Neural crest cell (in vitro differentiated cells): ENCODE results near the gene POM121L2. TPM values are rescaled to one million over a fixed set of nuclear protein-coding genes. Genes with fewer than 3 reads are reported as not detected.

Experiments
- DNase-seq: peaks from one replicate; pipeline ENCODE4 v3.0.0; 2021; ENCODE audit warnings: low read depth, mixed read lengths, low spot score
- H3K27ac Mint-ChIP-seq: one replicate; pipeline ENCODE4 v1.8.0; 2021; ENCODE audit warnings: mild to moderate bottlenecking, mixed read lengths; ENCODE audit not compliant: unreplicated experiment
- H3K27me3 Mint-ChIP-seq: 2 replicates; pipeline ENCODE4 v1.8.0; 2021; ENCODE audit warnings: low read depth, mild to moderate bottlenecking, mixed read lengths
- H3K36me3 Mint-ChIP-seq: 2 replicates; pipeline ENCODE4 v1.8.0; 2021; ENCODE audit warnings: low read depth, mild to moderate bottlenecking, mixed read lengths
- H3K4me1 Mint-ChIP-seq: 2 replicates; pipeline ENCODE4 v1.8.0; 2021; ENCODE audit warnings: mixed read lengths
- H3K4me3 Mint-ChIP-seq: one replicate; pipeline ENCODE4 v1.8.0; 2021; ENCODE audit warnings: mild to moderate bottlenecking, mixed read lengths
- H3K9me3 Mint-ChIP-seq: 2 replicates; pipeline ENCODE4 v1.8.0; 2021; ENCODE audit warnings: mixed read lengths
- total RNA-seq: library from RNA; stranded (reverse); gene quantifications from 2 replicates; pipeline ENCODE4 v1.2.1, GENCODE V29; 2021
- TF ChIP-seq, protein P1 (sequence below): fragments of 200-600 bp; sonication (generic); conservative IDR thresholded peaks from 2 replicates; pipeline ENCODE4 v1.5.0; 2021; ENCODE audit warnings: antibody characterized with exemption, mild to moderate bottlenecking

POM121L2 gene
- total RNA-seq, 1 donor from 2014 or later: not detected

DNA sequence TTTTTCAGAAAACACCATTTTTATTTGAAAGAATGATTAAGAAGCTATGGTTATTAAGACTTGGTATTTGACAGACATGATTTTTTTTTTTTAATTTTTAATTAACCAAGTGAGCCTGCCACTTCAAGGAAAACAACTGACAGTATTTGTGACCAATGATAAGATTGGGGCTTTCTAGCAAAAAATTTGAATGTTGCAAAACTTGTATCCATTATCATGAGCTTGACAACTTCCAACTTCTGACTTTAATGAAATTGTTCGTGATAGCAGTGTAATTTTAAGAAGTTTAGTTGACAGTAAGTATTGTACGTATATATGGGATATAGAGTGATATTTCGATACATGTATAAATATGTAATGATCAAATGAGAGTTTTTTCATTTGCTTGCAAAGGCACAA lies 21.6 kb upstream of the POM121L2 start:
- H3K36me3 Mint-ChIP-seq: no peaks in the 10 kb centered on the region
- no peak overlapping the region for H3K27ac Mint-ChIP-seq
- H3K27me3 Mint-ChIP-seq: peaks cover 46% of the 10 kb centered on the region
- peaks cover 12% of the 10 kb centered on the region for H3K4me1 Mint-ChIP-seq
- TF ChIP-seq, protein P1, sequence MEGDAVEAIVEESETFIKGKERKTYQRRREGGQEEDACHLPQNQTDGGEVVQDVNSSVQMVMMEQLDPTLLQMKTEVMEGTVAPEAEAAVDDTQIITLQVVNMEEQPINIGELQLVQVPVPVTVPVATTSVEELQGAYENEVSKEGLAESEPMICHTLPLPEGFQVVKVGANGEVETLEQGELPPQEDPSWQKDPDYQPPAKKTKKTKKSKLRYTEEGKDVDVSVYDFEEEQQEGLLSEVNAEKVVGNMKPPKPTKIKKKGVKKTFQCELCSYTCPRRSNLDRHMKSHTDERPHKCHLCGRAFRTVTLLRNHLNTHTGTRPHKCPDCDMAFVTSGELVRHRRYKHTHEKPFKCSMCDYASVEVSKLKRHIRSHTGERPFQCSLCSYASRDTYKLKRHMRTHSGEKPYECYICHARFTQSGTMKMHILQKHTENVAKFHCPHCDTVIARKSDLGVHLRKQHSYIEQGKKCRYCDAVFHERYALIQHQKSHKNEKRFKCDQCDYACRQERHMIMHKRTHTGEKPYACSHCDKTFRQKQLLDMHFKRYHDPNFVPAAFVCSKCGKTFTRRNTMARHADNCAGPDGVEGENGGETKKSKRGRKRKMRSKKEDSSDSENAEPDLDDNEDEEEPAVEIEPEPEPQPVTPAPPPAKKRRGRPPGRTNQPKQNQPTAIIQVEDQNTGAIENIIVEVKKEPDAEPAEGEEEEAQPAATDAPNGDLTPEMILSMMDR: no peak
- no peak for DNase-seq
- peaks cover under 1% of the 10 kb centered on the region for H3K9me3 Mint-ChIP-seq
- H3K4me3 Mint-ChIP-seq: peak overlapping the region; percentile 85

DNA sequence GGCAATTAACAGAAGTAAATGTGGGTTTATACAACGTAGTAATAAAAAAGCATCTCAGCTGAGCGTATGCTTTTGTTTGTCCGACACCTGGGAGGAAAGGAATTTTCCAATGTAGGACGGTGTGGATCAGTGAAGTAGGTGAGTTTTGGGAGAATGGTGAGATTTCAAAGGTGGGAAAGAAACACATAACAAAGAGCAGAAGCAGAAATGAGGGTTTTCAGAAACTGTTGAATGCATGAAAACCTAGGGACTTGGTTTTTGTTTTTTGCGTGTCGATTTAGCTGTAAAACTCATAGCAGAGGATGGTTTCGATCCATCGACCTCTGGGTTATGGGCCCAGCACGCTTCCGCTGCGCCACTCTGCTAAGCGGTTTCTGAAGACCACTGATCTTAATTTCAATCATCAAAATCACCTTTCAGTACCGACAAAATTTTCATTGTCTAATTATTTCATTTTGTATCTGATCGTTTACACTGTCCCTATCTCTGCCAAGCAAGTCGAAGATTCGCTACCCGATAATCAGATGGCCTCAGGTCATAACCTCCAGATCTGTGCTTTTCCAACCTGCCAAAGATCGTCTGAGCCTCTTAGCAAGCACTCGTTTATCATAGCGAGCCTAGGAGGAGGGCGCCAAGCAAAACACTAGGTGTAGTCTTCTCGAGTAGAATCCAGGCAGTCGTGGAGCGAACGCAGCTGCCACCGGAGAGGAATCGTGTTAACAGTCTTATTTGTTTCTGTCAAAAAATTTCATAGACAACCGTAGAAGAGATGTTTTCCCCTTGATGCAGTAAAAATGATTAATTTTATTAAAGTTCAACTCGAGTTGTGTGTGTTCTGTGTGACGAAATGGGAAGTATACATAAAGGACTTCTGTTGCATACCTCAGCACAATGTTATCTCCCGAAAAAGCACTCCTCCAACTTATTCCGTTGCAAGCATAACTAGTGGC lies 20.9 kb upstream of the POM121L2 start:
- H3K27me3 Mint-ChIP-seq: peaks cover 46% of the 10 kb centered on the region
- DNase-seq: peak; percentile 22
- TF ChIP-seq, protein P1: no peak
- peak overlapping the region; percentile 85 for H3K4me3 Mint-ChIP-seq
- no peak overlapping the region for H3K27ac Mint-ChIP-seq
- peaks cover 2% of the 10 kb centered on the region for H3K9me3 Mint-ChIP-seq
- H3K4me1 Mint-ChIP-seq: peaks cover 12% of the 10 kb centered on the region
- no peaks in the 10 kb centered on the region for H3K36me3 Mint-ChIP-seq

DNA sequence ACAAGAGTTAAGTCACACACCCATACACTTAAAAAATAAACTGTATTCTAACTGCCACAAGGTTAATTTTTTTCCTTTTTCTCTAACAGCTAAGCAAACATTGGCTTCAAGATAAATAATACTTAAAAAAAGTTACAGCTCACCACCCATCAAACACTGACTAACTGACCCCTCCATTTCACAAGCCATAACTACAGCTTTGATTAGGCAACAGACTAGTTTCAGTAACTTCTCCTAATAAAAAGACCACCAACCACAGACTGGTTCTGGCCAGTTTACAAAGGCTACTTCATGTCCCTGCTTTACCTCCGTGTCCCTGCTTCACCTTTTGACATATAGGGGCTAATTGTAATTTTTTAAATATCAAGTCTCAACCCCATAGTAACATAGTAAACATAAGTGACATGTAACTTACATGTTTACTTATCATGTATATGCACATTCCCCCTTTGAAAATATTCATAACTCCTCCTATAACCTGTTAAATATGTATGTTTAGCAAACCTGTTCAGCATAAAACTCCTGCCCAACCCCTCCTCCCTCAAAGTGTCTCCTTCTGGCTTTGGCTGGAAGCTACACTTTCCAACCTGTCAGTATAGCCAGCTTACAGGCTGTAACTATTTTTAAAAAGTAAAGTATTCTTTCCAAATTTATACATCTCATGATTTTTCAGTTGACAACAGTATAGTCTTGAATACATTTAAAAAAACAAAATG lies 15.1 kb upstream of the POM121L2 start:
- Mint-ChIP-seq H3K27me3 (peaks cover 51% of the 10 kb centered on the region), H3K36me3 (no peaks in the 10 kb centered on the region), H3K27ac (no peak overlapping the region), H3K4me3 (no peak overlapping the region), H3K9me3 (peaks cover 2% of the 10 kb centered on the region), H3K4me1 (peaks cover under 1% of the 10 kb centered on the region)
- TF ChIP-seq, protein P1: no peak
- DNase-seq: no peak

DNA sequence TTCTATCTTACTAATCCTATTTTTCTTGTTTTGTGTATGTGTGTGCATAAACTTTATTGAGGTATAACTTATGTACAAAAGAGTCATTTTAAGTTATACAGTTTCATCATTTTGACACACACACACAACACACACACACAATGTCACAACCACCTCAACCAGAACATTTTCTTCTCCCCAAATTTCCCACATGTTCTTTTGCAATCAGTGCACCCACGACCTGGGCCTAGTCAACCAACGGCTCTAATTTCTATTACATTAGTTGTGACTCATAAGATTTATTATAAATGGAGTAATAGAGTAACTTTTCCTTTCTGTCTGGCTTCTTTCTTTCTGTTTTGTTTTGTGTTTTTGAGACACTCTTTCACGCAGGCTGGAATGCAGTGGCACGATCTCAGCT lies 9.8 kb upstream of the POM121L2 start:
- H3K4me3 Mint-ChIP-seq: no peak overlapping the region
- TF ChIP-seq, protein P1: no peak

DNA sequence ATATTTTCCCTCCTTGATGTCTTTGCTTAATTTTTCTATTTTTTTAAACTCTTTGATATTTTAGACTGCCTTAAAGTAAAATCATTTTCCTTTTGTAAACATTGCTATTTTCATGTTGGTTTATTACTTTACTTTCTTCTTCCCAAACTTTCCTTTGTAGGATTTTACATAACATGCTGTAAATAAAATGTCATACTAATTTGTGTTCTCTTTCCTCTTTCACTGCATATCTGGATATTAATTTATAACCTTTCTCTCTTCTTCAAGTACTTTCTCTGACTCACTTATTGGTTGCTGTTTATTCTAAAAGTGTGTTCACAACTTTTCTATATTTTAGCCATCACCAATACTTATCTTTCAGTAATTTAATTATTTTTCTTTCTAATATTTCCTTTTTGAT lies 9.3 kb upstream of the POM121L2 start:
- H3K4me1 Mint-ChIP-seq: no peaks in the 10 kb centered on the region
- H3K9me3 Mint-ChIP-seq: no peaks in the 10 kb centered on the region
- TF ChIP-seq, protein P1: no peak
- H3K36me3 Mint-ChIP-seq: no peaks in the 10 kb centered on the region
- no peak for DNase-seq
- H3K27me3 Mint-ChIP-seq: peaks cover 37% of the 10 kb centered on the region
- no peak overlapping the region for H3K27ac Mint-ChIP-seq
- H3K4me3 Mint-ChIP-seq: no peak overlapping the region

More for the DNA sequence above, 9.8 kb upstream of the POM121L2 start:
- Mint-ChIP-seq H3K27me3 (peaks cover 38% of the 10 kb centered on the region), H3K27ac (no peak overlapping the region), H3K9me3 (no peaks in the 10 kb centered on the region), H3K36me3 (no peaks in the 10 kb centered on the region), H3K4me1 (no peaks in the 10 kb centered on the region)
- DNase-seq: no peak
